Colonic mucosa (tissue), 4 donors: Measurements from ENCODE around the gene CAMK1D. TPM values are rescaled to one million over a fixed set of nuclear protein-coding genes. Genes with fewer than 3 reads are reported as not detected.

ENCODE experiments used
- DNase-seq: peaks from one replicate; pipeline ENCODE4 v3.0.0-alpha.2; 2020
- H3K27ac ChIP-seq: fragments of 200-600 bp; one replicate; pipeline ENCODE4 v1.8.0; 2021
- H3K27me3 ChIP-seq: fragments of 200-600 bp; one replicate; pipeline ENCODE4 v1.8.0; 2021
- H3K36me3 ChIP-seq: fragments of 200-600 bp; one replicate; pipeline ENCODE4 v1.8.0; 2021
- H3K4me1 ChIP-seq: fragments of 200-600 bp; one replicate; pipeline ENCODE4 v1.8.0; 2021; ENCODE audit warnings: mild to moderate bottlenecking
- H3K4me3 ChIP-seq: fragments of 200-600 bp; one replicate; pipeline ENCODE4 v1.8.0; 2021
- H3K9ac ChIP-seq, 2 donors: one replicate each; pipeline ENCODE4 v1.7.0; 2013; ENCODE audit warnings: control low read depth in 2 of 2, low read depth in 2 of 2, low read length in 2 of 2
- H3K9me3 ChIP-seq: fragments of 200-600 bp; one replicate; pipeline ENCODE4 v1.8.0; 2021
- intact Hi-C: fragments of 100-400 bp; cut with DNase I; formaldehyde crosslinking; loops from one replicate; pipeline ENCODE4 v1.14.1; 2022
- total RNA-seq, 2 donors: library from RNA; stranded (reverse); fragmentation: NEBNext Ultra II Directional in 1 of 2; extraction: Animal tissue kit (Norgen Biotek cat#: 25700) in 1 of 2; gene quantifications; one replicate each; pipeline ENCODE4 v1.2.1, GENCODE V29; 2021
- TF ChIP-seq, protein P1 (sequence below): fragments of 200-600 bp; IDR thresholded peaks from one replicate; pipeline ENCODE4 v1.8.0; 2022; ENCODE audit warnings: antibody characterized with exemption, mild to moderate bottlenecking
- donor health status: healthy.
- donor health status: DM: no; HTN: no; CAD: no.
- donor health status: DM: no; HTN: no; CAD: no.

The CAMK1D gene
- total RNA-seq, 2 donors from 2014 or later: 21.3 to 29.7 TPM

GRCh38 chr10:12697764-12698163 lies 348.4 kb downstream of the CAMK1D start:
- TF ChIP-seq, protein P1, sequence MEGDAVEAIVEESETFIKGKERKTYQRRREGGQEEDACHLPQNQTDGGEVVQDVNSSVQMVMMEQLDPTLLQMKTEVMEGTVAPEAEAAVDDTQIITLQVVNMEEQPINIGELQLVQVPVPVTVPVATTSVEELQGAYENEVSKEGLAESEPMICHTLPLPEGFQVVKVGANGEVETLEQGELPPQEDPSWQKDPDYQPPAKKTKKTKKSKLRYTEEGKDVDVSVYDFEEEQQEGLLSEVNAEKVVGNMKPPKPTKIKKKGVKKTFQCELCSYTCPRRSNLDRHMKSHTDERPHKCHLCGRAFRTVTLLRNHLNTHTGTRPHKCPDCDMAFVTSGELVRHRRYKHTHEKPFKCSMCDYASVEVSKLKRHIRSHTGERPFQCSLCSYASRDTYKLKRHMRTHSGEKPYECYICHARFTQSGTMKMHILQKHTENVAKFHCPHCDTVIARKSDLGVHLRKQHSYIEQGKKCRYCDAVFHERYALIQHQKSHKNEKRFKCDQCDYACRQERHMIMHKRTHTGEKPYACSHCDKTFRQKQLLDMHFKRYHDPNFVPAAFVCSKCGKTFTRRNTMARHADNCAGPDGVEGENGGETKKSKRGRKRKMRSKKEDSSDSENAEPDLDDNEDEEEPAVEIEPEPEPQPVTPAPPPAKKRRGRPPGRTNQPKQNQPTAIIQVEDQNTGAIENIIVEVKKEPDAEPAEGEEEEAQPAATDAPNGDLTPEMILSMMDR: no peak
- no peaks in the 10 kb centered on the region for H3K36me3 ChIP-seq
- no peak overlapping the region for H3K9ac ChIP-seq
- H3K9me3 ChIP-seq: no peaks in the 10 kb centered on the region
- no peaks in the 10 kb centered on the region for H3K27me3 ChIP-seq
- no peak overlapping the region for H3K27ac ChIP-seq
- peaks cover 3% of the 10 kb centered on the region for H3K4me1 ChIP-seq
- intact Hi-C loops: no loop called here
- H3K4me3 ChIP-seq: no peak overlapping the region
- no peak for DNase-seq

DNA sequence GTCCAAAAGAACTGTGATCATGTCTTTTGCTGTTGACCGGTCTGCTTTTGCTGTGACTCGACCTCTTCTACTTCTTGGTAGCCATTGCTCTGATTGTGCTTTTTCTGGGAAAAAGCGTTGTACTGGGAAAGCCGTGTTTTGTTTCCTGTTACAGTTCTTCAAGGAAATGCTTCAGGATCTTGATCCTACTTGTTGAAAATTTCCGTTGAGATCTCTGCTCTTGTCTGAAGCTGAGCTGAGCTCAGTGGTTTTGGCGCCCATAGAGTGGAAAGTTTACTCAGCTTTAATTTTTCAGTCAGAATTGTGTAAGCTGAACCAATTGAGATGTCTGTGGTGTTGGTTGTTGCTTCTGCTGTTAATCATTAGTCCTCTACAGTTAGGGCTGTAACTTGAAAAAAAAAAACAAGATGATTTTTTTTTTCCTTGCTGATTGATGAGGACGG lies 349.9 kb downstream of the CAMK1D start:
- TF ChIP-seq, protein P1: no peak
- no peaks in the 10 kb centered on the region for H3K27me3 ChIP-seq
- DNase-seq: peak; percentile 45
- no peaks in the 10 kb centered on the region for H3K36me3 ChIP-seq
- peaks cover 3% of the 10 kb centered on the region for H3K4me1 ChIP-seq
- peak overlapping the region; percentile 43 to 49 for H3K9ac ChIP-seq
- no peak overlapping the region for H3K4me3 ChIP-seq
- intact Hi-C loops: no loop called here
- H3K27ac ChIP-seq: peak overlapping the region; percentile 77
- H3K9me3 ChIP-seq: no peaks in the 10 kb centered on the region

DNA sequence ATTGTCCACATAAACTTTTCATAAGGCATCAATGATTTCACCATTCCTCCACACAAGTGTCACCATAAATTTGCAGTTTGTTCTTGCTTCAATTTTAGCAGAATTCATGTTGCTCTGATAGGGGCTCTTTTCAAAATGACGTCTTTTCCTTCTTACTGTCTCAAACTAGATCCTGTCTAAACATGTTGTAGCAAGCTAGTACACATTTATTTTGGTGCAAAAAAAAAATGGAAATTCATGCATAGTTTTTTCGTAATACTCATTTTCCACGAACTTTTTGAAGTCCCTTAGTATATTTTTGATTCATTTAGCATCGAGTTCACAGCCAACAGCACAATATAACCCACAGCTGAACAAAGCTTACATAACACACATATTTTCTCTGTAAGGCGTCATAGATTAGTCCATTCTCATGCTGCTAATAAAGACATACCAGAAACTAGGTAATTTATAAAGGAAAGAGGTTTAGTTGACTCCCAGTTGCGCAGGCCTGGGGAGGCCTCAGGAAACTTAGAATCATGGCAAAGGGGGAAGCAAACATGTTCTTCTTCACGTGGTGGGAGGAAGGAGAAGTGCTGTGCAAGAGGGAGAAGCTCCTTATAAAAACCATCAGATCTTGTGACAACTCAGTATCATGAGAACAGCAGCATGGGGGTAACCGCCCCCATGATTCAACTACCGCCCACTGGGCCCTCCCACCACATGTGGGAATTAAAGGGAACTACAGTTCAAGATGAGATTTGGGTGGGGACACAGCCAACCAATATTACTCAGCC lies 350.6 kb downstream of the CAMK1D start:
- H3K27ac ChIP-seq: peak overlapping the region; percentile 77
- no peak overlapping the region for H3K4me3 ChIP-seq
- DNase-seq: no peak
- H3K4me1 ChIP-seq: peaks cover 3% of the 10 kb centered on the region
- intact Hi-C loops: no loop called here
- no peaks in the 10 kb centered on the region for H3K27me3 ChIP-seq
- no peaks in the 10 kb centered on the region for H3K9me3 ChIP-seq
- TF ChIP-seq, protein P1: no peak
- H3K36me3 ChIP-seq: no peaks in the 10 kb centered on the region
- H3K9ac ChIP-seq: no peak overlapping the region

- H3K27ac ChIP-seq: no peak overlapping the region
- no peak for DNase-seq
Measured at GRCh38 chr10:12700557-12700874, 351.2 kb downstream of the CAMK1D start.

GRCh38 chr10:12701696-12702095 lies 352.3 kb downstream of the CAMK1D start:
- Histone ChIP-seq H3K27me3 (no peaks in the 10 kb centered on the region), H3K27ac (no peak overlapping the region), H3K4me1 (peaks cover 3% of the 10 kb centered on the region), H3K9ac (no peak overlapping the region), H3K4me3 (no peak overlapping the region), H3K36me3 (no peaks in the 10 kb centered on the region), H3K9me3 (no peaks in the 10 kb centered on the region)
- DNase-seq: peak; percentile 18
- TF ChIP-seq, protein P1: no peak
- intact Hi-C loops: no loop called here

More at GRCh38 chr10:12700557-12700874, 351.2 kb downstream of the CAMK1D start:
- H3K36me3 ChIP-seq: no peaks in the 10 kb centered on the region
- TF ChIP-seq, protein P1: no peak
- intact Hi-C loops: no loop called here
- H3K4me3 ChIP-seq: no peak overlapping the region
- H3K9ac ChIP-seq: no peak overlapping the region
- H3K9me3 ChIP-seq: no peaks in the 10 kb centered on the region
- H3K4me1 ChIP-seq: peaks cover 3% of the 10 kb centered on the region
- no peaks in the 10 kb centered on the region for H3K27me3 ChIP-seq
